Activated CD8-positive, alpha-beta memory T cell treated with anti-CD3 and anti-CD28 coated beads for 24 hours (primary cell): ENCODE results near the gene GAL3ST3.
A peak's percentile ranks its signal among the peaks of the same experiment; 100 is the strongest.
"Not testable (repeated sequence)": the region's sequence is repeated elsewhere in the genome, so short reads cannot be mapped to it uniquely, and the experiment has no call there.

Experiments
- DNase-seq: peaks from one replicate; pipeline ENCODE4 v3.0.0-alpha.2; 2020

The GAL3ST3 gene

DNA sequence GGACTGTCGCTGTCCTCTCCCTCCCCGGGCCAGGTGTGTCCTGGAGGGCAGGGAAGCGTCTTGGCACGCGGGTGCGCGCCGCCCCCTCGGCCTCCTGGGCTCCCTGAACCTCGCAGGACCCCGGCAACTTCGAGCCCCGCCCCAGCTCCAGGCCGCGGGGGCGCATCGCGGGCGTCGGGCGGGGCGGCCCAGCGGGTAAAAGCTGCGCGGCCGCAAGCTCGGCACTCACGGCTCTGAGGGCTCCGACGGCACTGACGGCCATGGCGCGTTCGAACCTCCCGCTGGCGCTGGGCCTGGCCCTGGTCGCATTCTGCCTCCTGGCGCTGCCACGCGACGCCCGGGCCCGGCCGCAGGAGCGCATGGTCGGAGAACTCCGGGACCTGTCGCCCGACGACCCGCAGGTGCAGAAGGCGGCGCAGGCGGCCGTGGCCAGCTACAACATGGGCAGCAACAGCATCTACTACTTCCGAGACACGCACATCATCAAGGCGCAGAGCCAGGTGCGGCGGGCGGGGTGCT lies 37.1 kb downstream of the GAL3ST3 start, which contains the start of gene CST6:
Gene CST6, plus strand, starts transcription at position 224 of the 519 bp plus-strand sequence. Its CDS starts 37 bp downstream, at position 261.
- DNase-seq: no peak

- no peak for DNase-seq
Measured at GRCh38 chr11:66011239-66011784, 37.6 kb downstream of the GAL3ST3 start.

- DNase-seq: not testable (repeated sequence)
Measured at GRCh38 chr11:66010036-66010435, 38.9 kb downstream of the GAL3ST3 start.

DNA sequence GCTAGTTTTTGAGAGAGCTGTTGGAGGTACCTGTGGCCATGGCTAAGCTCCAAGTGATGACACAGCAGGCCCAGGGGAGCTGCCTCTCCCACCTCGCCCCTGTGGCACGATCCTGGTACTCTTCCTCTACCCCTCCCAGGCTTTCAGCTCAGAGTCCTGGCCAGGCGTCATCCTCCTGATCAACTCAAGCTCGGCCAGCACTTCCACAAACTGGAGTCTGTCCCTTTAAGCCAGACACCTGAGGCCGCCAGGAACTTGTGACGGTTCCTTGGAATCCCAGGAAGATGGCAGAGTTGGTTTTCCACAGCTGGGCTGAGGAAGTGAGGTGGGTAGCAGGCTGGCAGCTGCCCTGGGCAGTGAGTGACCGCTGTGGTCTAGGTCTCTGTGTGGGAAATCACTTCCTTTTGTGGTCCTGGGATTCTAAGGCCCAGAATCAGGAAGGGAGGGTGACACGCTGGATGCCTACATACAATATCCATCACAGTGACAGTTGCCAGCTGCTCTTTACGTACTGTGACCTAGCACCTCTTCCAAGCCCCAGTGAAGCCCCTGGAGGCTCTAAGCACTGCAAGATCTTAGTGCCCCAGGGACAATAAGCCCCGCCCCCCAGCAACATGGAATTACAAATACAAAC lies 40.4 kb downstream of the GAL3ST3 start:
- no peak for DNase-seq

GRCh38 chr11:66008095-66008467 lies 40.9 kb downstream of the GAL3ST3 start:
- no peak for DNase-seq

DNA sequence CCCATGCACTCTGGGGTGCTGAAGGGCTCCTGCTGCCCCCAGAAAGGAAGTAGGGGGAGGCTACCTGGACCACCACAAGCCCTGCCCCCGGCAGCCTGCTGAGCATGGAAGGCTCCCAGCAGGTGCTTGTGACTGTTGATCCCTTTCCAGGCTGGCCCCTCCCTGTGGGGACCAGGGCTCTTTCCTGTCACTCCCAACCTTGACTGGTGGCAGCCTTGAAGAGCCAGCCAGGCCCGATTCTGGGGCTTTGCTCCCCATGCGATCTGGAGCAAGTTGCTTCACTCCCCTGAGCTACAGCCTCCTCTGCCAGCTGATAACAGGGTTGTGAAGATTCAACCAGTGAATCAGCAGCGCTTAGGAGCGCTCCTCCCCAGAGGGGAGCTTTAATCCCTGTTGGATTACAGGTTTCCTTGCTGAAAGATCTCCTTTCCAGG lies 41.7 kb downstream of the GAL3ST3 start:
- no peak for DNase-seq

- no peak for DNase-seq
Measured at GRCh38 chr11:66006891-66007176, 42.1 kb downstream of the GAL3ST3 start.

DNA sequence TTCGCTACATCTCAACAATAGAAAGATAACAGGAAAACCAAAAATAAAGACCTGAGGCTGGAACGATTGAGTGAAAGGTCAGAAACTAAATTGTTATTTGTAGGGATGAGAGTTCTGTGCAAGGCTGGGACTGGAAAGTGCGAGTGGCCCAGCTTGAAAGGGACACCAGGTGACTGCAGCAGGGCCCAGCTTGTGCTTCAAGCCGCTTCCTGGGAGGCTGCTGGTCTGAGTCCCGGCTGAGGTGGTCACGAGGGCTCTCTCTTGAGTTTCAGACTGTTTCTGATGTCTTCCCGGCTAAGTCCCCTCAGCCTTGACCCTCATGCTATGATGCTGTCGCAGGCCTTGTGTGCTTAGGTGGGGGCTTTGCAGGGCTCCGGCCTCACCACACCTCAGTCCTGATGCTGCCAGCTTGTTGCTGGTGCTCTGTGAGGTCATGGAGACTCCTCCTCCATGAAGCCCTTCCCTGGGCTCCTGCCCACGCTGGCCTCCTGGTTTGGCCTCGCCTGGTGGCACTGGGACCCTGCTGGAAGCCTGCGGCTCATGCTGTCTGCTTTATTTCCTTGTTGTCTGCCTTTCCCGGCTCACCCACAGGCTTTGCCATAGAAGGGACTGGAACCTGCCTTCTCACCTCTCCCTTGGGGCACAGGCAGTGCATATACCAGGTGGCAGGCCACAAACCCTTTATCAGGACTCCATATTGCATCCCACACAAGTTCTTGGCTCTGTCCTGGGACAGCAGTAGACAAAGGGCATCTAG lies 42.6 kb downstream of the GAL3ST3 start:
- no peak for DNase-seq

GRCh38 chr11:66004186-66004585 lies 44.8 kb downstream of the GAL3ST3 start:
- no peak for DNase-seq

DNA sequence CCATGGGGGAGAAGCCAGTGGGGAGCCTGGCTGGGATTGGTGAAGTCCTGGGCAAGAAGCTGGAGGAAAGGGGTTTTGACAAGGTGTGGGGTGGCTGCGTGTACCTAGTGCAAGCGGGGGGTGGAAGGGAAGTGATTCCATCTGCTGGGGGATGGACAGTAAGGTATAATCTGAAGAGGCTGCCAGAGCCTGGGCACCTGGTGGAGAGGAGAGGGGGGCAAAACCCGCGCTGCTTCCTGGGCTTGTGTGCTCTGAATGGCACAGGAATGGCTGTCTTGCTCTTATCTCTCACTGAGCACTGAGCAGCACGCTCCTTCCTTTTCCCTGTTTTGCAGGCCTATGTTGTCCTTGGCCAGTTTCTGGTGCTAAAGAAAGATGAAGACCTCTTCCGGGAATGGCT lies 45.7 kb downstream of the GAL3ST3 start:
- DNase-seq: no peak

GRCh38 chr11:66002648-66003225 lies 46.2 kb downstream of the GAL3ST3 start:
- DNase-seq: no peak

DNA sequence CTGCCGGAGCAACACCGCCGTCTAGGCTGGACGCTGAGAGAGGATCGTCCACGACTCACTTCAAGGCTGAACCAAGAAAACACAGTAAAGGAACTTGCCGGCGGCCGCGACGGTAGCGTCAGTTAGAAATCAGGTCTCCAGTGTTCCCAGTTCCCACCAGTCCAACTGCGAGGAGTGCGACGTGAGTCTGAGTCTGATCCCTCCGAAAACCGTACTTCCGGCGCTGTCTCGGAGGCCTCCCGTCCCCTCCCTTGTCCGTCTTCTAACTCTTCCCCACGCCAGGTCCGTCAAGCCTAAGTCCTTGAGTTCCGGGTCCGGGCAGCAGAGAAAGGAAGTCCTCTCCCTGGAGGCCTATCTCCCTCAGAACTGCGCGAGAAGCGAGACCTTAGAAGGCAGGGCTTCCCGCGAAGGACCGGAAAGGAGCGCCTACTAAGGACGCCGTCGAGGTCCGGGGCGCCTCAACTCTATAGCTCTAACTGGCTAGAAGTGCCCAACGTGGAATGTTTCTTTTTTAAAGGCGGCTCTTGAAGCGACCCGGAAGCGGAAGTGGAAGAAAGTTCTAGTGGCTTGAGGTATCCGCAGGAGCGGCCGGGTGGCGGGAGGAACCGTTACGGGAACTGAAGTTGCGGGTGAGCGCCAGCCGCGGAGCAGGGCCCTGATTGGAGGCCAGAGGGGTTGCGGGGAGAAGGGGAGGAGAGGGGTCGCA lies 46.9 kb downstream of the GAL3ST3 start, which contains the start of the genes BANF1 and EIF1AD:
Gene BANF1, plus strand, starts transcription at position 562 of the 706 bp plus-strand sequence. CDS start 748 bp downstream, outside the sequence.
Gene EIF1AD, minus strand, starts transcription at position 216 of the 706 bp plus-strand sequence. CDS start 1,768 bp downstream, outside the sequence.
- peak; percentile 96 for DNase-seq

- no peak for DNase-seq
Measured at GRCh38 chr11:65997286-65997685, 51.7 kb downstream of the GAL3ST3 start.

DNA sequence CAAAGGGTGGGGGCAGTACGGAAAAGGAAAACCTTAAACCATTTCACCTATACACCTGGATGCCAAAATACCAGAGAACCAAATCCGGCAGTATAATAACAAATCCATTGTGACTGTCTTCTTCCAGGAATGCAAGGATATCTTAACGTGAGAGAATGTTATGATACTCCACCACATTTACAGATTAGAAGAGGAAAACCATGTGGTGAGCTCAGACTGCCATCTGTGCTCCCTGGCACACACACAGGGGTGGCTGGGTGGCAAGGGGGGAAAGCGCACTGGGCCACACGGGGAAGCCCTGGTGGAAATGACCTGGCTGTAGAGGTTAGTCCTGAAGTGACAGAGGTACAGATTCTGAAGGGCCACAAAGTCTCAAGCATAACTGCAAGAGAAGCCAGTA lies 56.9 kb downstream of the GAL3ST3 start:
- no peak for DNase-seq
